Subcutaneous abdominal adipose tissue (tissue), 5 donors: ENCODE data around the gene CDK15.

ENCODE experiments used
- H3K27ac ChIP-seq: one replicate; pipeline ENCODE4 v1.7.0; 2013; ENCODE audit warnings: low read depth, mild to moderate bottlenecking, inconsistent platforms, low read length, moderate library complexity
- H3K27me3 ChIP-seq, 5 donors: one replicate each; pipeline ENCODE4 v1.7.0; 2013; ENCODE audit warnings: low read length in 5 of 5, inconsistent platforms in 1 of 5; ENCODE audit not compliant: control insufficient read depth in 5 of 5, insufficient read depth in 4 of 5
- H3K36me3 ChIP-seq, 5 donors: one replicate each; pipeline ENCODE4 v1.7.0; 2013; ENCODE audit warnings: low read length in 5 of 5; ENCODE audit not compliant: control insufficient read depth in 5 of 5, insufficient read depth in 5 of 5
- H3K4me1 ChIP-seq, 5 donors: one replicate each; pipeline ENCODE4 v1.7.0; 2013; ENCODE audit warnings: low read length in 5 of 5, mild to moderate bottlenecking in 3 of 5, moderate library complexity in 1 of 5; ENCODE audit not compliant: control insufficient read depth in 5 of 5, insufficient read depth in 5 of 5
- H3K4me3 ChIP-seq, 5 donors: one replicate each; pipeline ENCODE4 v1.7.0; 2013; ENCODE audit warnings: low read length in 5 of 5, low read depth in 1 of 5
- H3K9ac ChIP-seq, 5 donors: one replicate each; pipeline ENCODE4 v1.7.0; 2013; ENCODE audit warnings: low read length in 5 of 5, mild to moderate bottlenecking in 4 of 5, moderate library complexity in 3 of 5
- H3K9me3 ChIP-seq, 5 donors: one replicate each; pipeline ENCODE4 v1.7.0; 2013; ENCODE audit warnings: low read length in 5 of 5; ENCODE audit not compliant: control insufficient read depth in 5 of 5
- donor health status: healthy.
- donor health status: healthy.
- donor health status: healthy.
- donor health status: healthy.
- donor health status: healthy.

The CDK15 gene

GRCh38 chr2:201913201-201913600 is 106.9 kb downstream of the CDK15 start:
- H3K36me3 ChIP-seq = no peaks in the 10 kb centered on the region
- no peak overlapping the region for H3K9ac ChIP-seq
- no peaks in the 10 kb centered on the region for H3K9me3 ChIP-seq
- no peaks in the 10 kb centered on the region for H3K27me3 ChIP-seq
- no peak overlapping the region for H3K27ac ChIP-seq
- H3K4me3 ChIP-seq = no peak overlapping the region
- peaks cover 0 to 5% (median 0%) of the 10 kb centered on the region in 5 donors for H3K4me1 ChIP-seq

- Histone ChIP-seq H3K27ac (no peak overlapping the region), H3K27me3 (no peaks in the 10 kb centered on the region), H3K4me1 (no peaks in the 10 kb centered on the region), H3K9ac (no peak overlapping the region), H3K4me3 (no peak overlapping the region), H3K36me3 (no peaks in the 10 kb centered on the region), H3K9me3 (no peaks in the 10 kb centered on the region)
These were observed 109.1 kb downstream of the CDK15 start for GRCh38 chr2:201915446-201915845.

- Histone ChIP-seq H3K9me3 (no peaks in the 10 kb centered on the region), H3K27me3 (no peaks in the 10 kb centered on the region), H3K4me1 (no peaks in the 10 kb centered on the region), H3K4me3 (no peak overlapping the region), H3K36me3 (no peaks in the 10 kb centered on the region), H3K9ac (no peak overlapping the region), H3K27ac (no peak overlapping the region)
These were observed 110.2 kb downstream of the CDK15 start for GRCh38 chr2:201916565-201916964.

- H3K4me3 ChIP-seq = no peak overlapping the region
- H3K27ac ChIP-seq = no peak overlapping the region
- no peaks in the 10 kb centered on the region for H3K36me3 ChIP-seq
- H3K9ac ChIP-seq = no peak overlapping the region
- no peaks in the 10 kb centered on the region for H3K9me3 ChIP-seq
- H3K27me3 ChIP-seq = no peaks in the 10 kb centered on the region
- no peaks in the 10 kb centered on the region for H3K4me1 ChIP-seq
These were observed 112.4 kb downstream of the CDK15 start for GRCh38 chr2:201918616-201919307.

- Histone ChIP-seq H3K27me3 (no peaks in the 10 kb centered on the region), H3K27ac (no peak overlapping the region), H3K4me3 (no peak overlapping the region), H3K36me3 (no peaks in the 10 kb centered on the region), H3K4me1 (no peaks in the 10 kb centered on the region), H3K9ac (no peak overlapping the region), H3K9me3 (no peaks in the 10 kb centered on the region)
These were observed 112.9 kb downstream of the CDK15 start for GRCh38 chr2:201919308-201919634.

- Histone ChIP-seq H3K36me3 (no peaks in the 10 kb centered on the region), H3K9ac (no peak overlapping the region), H3K27ac (no peak overlapping the region), H3K27me3 (peaks cover 0 to 6% (median 0%) of the 10 kb centered on the region in 5 donors), H3K9me3 (no peaks in the 10 kb centered on the region), H3K4me3 (no peak overlapping the region), H3K4me1 (no peaks in the 10 kb centered on the region)
These were observed 117.3 kb downstream of the CDK15 start for GRCh38 chr2:201923436-201924328.

GRCh38 chr2:201924453-201924852 is 118.1 kb downstream of the CDK15 start:
- Histone ChIP-seq H3K27ac (no peak overlapping the region), H3K4me3 (no peak overlapping the region), H3K4me1 (no peaks in the 10 kb centered on the region), H3K36me3 (no peaks in the 10 kb centered on the region), H3K9me3 (no peaks in the 10 kb centered on the region), H3K27me3 (peaks cover 0 to 6% (median 0%) of the 10 kb centered on the region in 5 donors), H3K9ac (no peak overlapping the region)

GRCh38 chr2:201925056-201925455 is 118.7 kb downstream of the CDK15 start:
- Histone ChIP-seq H3K27me3 (peaks cover 0 to 6% (median 0%) of the 10 kb centered on the region in 5 donors), H3K9me3 (no peaks in the 10 kb centered on the region), H3K36me3 (no peaks in the 10 kb centered on the region), H3K9ac (no peak overlapping the region), H3K27ac (no peak overlapping the region), H3K4me3 (no peak overlapping the region), H3K4me1 (no peaks in the 10 kb centered on the region)

- H3K4me3 ChIP-seq = no peak overlapping the region
- no peaks in the 10 kb centered on the region for H3K36me3 ChIP-seq
- H3K9me3 ChIP-seq = no peaks in the 10 kb centered on the region
- H3K27me3 ChIP-seq = peaks cover 0 to 6% (median 0%) of the 10 kb centered on the region in 5 donors
- no peak overlapping the region for H3K9ac ChIP-seq
- H3K27ac ChIP-seq = no peak overlapping the region
- no peaks in the 10 kb centered on the region for H3K4me1 ChIP-seq
These were observed 119.7 kb downstream of the CDK15 start for GRCh38 chr2:201926067-201926466.

GRCh38 chr2:201928363-201928762 is 122.0 kb downstream of the CDK15 start:
- H3K9me3 ChIP-seq = no peaks in the 10 kb centered on the region
- no peak overlapping the region for H3K27ac ChIP-seq
- no peak overlapping the region for H3K9ac ChIP-seq
- peaks cover 0 to 6% (median 0%) of the 10 kb centered on the region in 5 donors for H3K27me3 ChIP-seq
- H3K36me3 ChIP-seq = no peaks in the 10 kb centered on the region
- no peak overlapping the region for H3K4me3 ChIP-seq
- no peaks in the 10 kb centered on the region for H3K4me1 ChIP-seq
